Jurkat, Clone E6-1 (cell line): Measurements from ENCODE around the gene TOLLIP.

Experiments used
- DNase-seq: peaks from one replicate; pipeline ENCODE4 v3.0.0-alpha.2; 2011; ENCODE audit warnings: low read depth, low spot score
- H3K4me3 ChIP-seq: 2 replicates; pipeline ENCODE4 v1.5.1; 2011; ENCODE audit warnings: mild to moderate bottlenecking, low read length, control low read depth, moderate library complexity

Gene TOLLIP

DNA sequence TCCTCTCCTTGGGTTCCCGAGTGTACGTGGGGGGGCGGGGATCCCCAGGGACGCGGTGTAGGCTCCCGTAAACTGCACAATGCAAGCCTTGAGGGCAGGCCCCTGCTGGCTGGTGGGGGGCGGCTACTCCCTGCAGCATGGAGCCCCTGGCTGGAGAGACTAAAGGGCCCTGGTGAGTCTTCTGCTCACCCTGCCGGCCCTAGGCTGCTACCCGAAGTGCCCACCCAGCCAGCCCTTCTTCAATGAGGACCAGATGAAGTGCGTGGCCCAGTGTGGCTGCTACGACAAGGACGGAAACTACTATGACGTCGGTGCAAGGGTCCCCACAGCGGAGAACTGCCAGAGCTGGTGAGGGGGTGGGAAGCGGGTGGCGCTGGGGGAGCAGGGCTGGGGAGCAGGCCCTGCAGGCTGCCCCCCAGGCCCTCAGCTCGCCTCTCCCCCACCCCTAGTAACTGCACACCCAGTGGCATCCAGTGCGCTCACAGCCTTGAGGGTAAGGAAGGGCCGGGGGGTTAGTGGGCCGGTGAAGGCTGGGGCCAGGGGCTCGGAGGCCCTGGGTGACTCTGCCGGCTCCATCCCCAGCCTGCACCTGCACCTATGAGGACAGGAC lies 69.7 kb downstream of the TOLLIP start:
- H3K4me3 ChIP-seq: no peak overlapping the region
- no peak for DNase-seq

DNA sequence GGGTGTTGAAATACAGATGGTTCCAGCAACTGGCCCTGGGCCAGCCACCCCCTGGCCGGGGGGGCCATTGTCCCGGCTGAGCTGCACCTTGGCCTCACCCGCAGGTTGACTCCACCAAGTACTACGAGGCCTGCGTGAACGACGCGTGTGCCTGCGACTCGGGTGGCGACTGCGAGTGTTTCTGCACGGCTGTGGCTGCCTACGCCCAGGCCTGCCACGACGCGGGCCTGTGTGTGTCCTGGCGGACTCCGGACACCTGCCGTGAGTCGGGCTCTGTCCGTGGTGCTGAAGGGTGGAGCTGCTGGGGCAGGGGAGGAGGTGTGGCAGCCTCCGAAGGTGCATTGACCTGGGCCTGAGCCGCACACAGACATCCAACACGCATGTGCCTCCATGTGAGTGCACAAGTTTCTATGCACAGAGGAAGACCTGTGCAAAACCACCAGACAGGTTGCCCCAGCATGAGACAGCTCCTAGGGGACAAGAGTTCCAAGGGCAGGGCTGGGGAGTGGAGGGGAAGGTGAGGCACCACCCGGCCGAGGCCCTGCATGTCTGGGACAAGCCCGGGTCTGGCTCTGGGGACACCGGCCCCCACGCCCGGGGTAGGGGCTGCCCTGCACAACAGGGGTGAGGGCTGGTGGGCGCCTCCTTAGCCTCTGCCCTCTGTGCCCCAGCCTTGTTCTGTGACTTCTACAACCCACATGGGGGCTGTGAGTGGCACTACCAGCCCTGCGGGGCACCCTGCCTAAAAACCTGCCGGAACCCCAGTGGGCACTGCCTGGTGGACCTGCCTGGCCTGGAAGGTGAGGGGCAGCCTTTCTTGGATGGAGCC lies 70.5 kb downstream of the TOLLIP start:
- no peak overlapping the region for H3K4me3 ChIP-seq
- DNase-seq: no peak

DNA sequence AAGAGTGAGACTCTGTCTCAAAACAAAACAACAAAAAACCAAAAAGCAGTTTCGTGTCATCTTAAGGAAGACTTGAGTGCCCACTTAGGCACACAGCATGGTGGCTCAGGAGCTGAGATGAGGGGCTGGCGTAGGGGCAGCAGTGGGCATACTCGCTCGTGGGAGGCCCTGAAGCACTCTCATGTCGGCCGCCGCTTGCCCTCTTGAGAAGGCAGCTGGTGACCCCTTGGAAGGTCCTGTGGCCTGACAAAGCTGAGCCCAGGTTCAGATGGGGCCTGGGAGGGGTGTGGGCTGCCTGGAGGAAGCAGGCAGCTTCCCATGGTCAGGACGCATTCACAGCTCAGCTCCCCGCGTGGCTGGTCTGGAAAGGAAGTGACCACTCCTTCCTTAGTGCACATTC lies 71.6 kb downstream of the TOLLIP start:
- DNase-seq: no peak
- no peak overlapping the region for H3K4me3 ChIP-seq

DNA sequence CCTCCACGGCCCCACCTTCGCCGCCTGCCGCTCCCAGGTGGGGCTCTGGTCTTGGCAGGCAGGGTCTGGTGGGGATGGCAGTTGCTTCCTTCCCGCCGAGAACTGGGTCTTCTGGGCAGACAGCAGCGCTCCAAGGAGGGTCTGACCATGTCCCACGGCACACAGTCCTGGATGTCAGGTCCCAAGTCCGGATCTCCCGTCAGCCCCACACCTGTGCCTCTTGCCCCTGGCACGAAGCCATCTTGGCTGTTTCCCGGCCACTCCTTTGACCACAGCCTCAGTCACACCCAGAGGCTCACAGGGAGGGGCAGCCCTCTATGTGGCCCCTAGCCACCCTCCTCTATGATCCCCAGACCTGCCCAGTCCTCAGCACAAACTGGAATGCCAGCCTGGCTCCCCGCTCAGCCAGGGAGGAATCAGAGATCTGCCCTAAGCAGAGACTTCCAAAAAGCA lies 72.3 kb downstream of the TOLLIP start:
- no peak overlapping the region for H3K4me3 ChIP-seq
- no peak for DNase-seq

DNA sequence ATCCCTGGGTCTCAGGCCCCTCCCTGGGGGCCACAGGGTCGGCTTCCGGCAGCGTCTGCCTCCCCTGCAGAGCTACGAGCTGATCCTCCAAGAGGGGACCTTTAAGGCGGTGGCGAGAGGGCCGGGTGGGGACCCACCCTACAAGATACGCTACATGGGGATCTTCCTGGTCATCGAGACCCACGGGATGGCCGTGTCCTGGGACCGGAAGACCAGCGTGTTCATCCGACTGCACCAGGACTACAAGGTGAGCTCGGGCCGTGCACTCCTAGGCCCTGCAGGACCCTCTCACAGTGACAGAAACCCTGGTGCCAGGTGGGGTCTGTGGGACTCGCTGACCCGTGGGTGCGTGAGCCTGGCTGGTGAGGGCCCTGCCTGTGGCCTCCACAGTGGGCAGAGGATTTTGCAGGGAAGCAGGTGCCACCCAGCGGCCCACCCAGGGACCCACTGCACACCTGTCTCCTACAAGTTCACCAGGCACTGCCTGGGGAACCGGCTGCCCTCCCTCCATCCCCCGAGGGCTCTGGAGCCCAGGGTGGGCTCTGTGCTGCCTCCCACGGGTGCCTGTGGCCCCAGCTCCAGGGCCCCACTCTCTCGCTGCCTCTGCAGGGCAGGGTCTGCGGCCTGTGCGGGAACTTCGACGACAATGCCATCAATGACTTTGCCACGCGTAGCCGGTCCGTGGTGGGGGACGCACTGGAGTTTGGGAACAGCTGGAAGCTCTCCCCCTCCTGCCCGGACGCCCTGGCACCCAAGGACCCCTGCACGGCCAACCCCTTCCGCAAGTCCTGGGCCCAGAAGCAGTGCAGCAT lies 72.9 kb downstream of the TOLLIP start:
- no peak overlapping the region for H3K4me3 ChIP-seq
- no peak for DNase-seq

DNA sequence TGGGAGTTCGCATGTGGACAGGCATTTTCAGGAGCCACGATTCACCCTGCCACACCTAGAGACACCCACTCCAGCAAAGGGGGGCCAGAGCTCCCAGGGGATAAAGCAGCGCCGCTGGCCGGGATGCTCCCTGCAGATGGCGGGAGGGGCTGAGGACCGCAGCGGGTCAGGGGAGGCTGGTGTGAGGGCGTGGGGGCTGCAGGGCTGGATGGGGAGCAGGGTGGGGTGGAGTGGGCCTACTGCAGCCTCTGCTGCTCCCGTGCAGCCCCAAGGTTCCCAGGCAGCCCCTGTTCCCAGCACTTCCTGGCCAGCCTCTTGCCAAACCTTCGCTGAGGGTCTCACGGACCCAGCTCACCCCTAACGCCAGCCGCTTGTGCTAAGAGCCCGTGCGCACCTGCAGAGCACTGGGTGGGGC lies 73.5 kb downstream of the TOLLIP start:
- no peak overlapping the region for H3K4me3 ChIP-seq

DNA sequence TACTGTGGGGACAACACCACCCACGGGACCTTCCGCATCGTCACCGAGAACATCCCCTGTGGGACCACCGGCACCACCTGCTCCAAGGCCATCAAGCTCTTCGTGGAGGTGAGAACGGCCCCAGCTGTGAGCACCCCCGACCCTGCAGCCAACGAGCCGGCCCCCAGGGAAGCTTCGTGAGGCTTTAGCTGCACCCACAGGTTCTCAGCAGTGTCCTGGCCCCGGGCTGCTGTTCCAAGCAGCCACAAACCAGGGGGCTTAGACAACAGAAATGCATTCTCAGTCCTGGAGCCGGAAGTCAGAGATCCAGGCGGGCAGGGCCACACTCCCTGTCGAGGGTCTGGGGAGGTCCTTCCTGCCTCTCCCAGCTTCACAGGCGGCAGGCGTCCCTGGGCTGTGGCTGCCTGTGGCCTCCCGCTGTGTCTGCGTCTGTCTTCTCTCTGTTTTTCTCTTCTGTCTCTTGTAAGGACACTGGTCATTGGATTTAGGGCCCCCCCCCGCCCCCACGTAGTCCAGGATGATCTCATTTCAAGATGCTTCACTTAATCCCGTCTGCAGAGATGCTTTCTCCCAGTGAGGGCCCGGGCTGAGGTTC lies 74.0 kb downstream of the TOLLIP start:
- DNase-seq: no peak
- H3K4me3 ChIP-seq: no peak overlapping the region

More for the DNA sequence above, 73.5 kb downstream of the TOLLIP start:
- DNase-seq: no peak

DNA sequence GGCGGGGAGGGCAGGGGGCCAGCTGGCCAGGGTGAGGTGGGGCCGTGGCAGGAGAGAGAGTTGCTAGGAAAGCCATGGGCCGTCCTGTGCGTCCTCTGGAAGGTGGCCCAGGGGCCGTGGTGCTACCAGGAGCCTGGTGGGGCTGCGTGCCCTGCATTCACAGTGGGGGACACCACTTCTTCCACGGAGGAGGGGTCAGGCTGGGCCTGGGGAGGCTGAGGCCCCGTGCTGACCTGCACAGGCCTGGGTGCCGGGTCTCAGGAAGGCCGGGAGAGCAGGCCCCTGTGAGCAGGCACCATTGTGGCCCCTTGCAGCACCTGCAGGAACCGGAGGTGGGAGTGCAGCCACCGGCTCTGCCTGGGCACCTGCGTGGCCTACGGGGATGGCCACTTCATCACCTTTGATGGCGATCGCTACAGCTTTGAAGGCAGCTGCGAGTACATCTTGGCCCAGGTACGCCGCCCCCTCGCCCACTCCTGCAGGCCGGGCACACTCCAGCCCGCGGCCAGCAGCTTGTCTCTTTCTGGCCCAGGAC lies 74.6 kb downstream of the TOLLIP start:
- H3K4me3 ChIP-seq: no peak overlapping the region
- DNase-seq: no peak

DNA sequence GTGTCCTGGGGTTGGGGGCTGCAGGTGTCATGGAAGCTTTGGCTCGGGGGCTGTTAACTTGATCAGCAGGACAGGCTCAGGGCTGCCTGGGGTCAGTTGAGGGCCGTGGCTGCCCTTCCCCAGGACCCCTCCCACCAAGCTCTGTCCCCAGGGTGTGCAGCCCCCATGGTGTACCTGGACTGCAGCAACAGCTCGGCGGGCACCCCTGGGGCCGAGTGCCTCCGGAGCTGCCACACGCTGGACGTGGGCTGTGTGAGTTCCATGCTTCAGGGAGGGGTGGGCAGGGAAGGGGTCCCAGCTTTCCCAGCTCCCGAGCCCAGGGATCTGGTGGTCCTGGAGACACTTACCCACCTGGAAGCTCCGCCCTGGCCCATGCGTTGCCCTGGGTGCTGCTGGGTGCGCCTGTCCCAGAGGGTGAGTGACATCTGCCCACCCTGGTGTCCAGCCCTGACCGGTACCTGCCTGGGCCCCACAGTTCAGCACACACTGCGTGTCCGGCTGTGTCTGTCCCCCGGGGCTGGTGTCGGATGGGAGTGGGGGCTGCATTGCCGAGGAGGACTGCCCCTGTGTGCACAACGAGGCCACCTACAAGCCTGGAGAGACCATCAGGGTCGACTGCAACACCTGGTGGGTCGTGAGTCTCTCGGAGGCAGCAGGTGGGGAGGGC lies 75.2 kb downstream of the TOLLIP start:
- no peak for DNase-seq
- H3K4me3 ChIP-seq: no peak overlapping the region

DNA sequence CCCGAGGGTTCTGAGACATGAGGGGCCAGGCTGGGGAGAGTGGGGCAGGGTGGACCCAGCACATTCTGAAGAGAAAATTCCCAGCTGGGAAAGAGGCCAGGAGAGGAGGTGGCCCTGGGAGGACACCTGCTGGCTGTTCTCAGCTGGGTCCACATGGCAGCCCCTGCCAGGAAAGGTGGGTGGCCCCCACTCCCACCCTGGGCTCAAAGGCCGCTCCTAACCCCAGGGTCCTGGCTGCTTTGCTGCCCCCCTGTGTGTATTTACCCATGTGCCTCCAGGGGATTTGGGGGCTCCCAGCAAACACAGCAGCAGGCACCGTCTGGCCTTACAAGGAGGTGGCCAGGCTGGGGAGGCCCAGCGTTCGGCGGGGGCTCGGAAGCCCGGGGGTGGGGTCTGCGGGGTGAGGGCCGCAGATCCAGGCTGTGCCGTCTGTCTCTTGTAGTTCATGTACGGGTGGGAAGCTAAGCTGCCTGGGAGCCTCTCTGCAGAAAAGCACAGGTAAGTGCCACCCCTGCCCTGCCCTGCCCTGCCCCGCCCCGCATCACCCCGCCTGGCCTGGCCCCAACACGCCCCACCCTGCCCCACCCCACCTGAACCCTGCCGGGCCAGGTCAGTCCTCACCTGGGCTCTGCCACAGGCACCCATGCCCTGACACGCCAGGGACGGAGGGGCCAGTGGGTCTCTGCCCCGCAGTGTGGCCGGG lies 75.9 kb downstream of the TOLLIP start:
- no peak overlapping the region for H3K4me3 ChIP-seq
- DNase-seq: no peak

DNA sequence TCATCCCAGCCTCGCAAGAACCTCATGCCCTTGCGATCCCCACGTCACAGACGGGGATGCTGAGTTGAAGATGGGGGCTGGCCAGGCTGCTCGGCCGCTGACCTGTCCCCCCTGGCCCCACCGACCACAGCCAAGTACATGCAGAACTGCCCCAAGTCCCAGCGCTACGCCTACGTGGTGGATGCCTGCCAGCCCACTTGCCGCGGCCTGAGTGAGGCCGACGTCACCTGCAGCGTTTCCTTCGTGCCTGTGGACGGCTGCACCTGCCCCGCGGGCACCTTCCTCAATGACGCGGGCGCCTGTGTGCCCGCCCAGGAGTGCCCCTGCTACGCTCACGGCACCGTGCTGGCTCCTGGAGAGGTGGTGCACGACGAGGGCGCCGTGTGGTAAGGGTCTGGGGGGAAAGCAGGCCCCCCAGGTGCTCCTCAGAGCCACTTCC lies 76.5 kb downstream of the TOLLIP start:
- H3K4me3 ChIP-seq: no peak overlapping the region
- no peak for DNase-seq

DNA sequence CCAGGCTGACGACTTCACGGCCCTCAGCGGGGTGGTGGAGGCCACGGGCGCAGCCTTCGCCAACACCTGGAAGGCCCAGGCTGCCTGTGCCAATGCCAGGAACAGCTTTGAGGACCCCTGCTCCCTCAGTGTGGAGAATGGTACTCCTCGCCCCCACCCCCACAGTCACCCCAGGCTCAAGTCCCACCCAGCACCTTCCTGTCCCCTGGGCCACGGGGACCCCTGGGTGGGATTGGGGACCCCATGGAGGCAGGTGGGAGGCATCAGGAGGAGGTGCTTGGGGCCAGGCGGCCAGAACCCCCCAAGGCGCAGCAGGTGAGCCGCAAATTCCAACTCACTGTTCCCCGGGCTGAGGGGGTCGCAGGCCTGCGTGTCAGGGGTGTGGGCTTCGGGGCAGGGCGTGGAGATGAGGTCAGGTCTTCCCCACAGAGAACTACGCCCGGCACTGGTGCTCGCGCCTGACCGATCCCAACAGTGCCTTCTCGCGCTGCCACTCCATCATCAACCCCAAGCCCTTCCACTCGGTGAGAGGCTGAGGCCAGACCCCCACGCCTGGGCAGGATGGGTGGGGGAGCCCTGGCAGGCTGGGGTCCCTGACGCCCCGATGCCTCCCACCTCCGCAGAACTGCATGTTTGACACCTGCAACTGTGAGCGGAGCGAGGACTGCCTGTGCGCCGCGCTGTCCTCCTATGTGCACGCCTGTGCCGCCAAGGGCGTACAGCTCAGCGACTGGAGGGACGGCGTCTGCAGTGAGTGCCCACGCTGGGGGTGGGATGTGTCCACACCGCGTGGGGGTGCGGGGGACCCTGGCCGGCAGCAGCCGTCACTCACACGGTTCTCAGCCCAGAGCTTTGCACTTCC lies 77.2 kb downstream of the TOLLIP start:
- H3K4me3 ChIP-seq: no peak overlapping the region
- no peak for DNase-seq

DNA sequence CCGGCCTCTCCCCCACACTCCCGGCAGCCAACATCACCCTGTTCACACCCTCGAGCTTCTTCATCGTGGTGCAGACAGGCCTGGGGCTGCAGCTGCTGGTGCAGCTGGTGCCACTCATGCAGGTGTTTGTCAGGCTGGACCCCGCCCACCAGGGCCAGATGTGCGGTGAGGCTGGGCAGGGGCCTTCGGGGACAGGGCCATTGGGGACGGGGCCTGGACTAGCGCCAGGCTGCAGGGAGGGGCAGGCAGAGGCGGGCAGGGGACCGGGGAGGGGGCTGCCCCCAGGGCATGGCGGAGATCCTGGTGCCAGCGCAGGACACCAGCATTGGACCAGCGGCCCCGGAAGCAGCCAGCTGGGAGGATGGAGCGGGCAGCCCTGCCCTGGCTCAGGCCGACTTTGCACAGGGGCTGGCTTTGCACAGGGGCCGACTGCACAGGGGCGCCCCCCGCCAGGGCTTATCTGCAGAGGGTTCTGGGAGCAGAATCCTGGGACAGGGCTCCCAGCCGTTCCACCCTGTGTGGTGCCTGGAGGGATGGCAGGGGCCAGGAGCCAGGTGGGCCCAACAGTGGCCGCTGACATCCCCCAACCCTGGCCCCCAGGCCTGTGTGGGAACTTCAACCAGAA lies 77.9 kb downstream of the TOLLIP start:
- no peak overlapping the region for H3K4me3 ChIP-seq
- DNase-seq: no peak

DNA sequence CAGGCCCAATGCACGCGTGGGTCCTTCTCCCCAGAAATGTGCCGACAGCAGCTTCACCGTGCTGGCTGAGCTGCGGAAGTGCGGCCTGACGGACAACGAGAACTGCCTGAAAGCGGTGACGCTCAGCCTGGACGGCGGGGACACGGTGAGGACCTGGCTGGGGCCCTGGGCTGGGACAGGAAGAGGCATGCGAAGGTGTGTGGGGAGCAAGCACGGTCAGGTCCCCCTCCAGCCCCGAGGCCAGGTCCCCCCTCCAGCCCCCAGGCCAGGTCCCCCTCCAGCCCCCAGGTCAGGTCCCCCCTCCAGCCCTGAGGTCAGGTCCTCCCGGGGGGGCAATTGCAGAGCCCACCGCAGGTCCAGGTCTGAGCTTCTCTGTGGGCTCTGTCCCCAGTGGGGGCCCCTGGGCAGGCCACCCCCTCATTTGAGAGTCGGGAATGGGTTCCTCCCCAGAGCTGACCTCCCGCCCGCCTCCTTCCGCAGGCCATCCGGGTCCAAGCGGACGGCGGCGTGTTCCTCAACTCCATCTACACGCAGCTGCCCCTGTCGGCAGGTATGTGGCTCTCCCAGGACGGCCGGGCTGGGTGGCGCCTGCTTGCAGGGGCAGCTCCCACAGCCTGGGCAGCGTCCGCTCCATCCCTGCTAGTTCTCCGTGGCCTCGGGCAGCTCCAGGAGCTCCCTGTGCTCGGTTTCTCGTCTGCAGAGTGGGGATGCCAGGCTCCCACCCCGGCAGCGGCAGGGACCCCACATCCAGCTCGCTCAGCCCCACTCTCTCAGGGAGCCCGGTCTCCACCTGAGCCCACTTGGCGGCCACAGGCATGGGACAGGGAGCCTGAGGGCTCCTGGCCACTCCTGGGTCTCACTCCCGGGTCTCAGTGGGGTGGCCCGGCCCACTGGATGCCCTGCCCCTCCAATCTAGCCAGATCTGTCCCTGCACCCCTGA lies 78.7 kb downstream of the TOLLIP start:
- no peak overlapping the region for H3K4me3 ChIP-seq
- DNase-seq: no peak

DNA sequence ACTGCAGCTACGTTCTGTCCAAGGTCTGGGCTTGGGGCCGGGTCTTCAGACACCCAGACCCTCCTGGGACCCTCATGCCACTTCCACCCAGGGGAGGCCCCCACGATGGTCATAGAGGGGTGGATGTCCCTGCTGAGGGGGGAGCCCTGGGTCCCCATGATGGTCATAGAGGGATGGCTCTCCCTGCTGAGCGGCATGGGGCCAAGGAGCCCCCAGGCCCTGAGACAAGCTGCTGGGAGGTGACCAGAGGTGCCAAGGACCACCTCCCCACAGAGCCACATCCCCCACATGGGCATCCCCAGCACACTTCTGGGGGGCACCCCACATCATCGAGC lies 79.3 kb downstream of the TOLLIP start:
- DNase-seq: no peak
- no peak overlapping the region for H3K4me3 ChIP-seq
